Hepatocyte (in vitro differentiated cells): ENCODE results near the gene CMTR1. TPM values are rescaled to one million over a fixed set of nuclear protein-coding genes. Genes with fewer than 3 reads are reported as not detected.

Experiments used
- DNase-seq: peaks from one replicate; pipeline ENCODE4 v3.0.0-alpha.2; 2016; ENCODE audit warnings: low spot score
- H2AFZ ChIP-seq: fragments of 200-600 bp; sonication (generic); 2 replicates; pipeline ENCODE4 v1.6.0; 2016; ENCODE audit warnings: antibody characterized with exemption, mild to moderate bottlenecking
- H3K27ac ChIP-seq: fragments of 200-600 bp; sonication (generic); 2 replicates; pipeline ENCODE4 v1.5.1; 2016; ENCODE audit warnings: mild to moderate bottlenecking
- H3K27me3 ChIP-seq: fragments of 200-600 bp; sonication (generic); 2 replicates; pipeline ENCODE4 v1.6.1; 2016
- H3K36me3 ChIP-seq: fragments of 200-600 bp; sonication (generic); replicated peaks from 2 replicates; pipeline ENCODE4 v1.5.1; 2016; ENCODE audit warnings: low read depth; ENCODE audit not compliant: insufficient read depth
- H3K4me1 ChIP-seq: fragments of 200-600 bp; sonication (generic); 2 replicates; pipeline ENCODE4 v1.5.1; 2016; ENCODE audit warnings: mild to moderate bottlenecking, moderate library complexity; ENCODE audit not compliant: insufficient read depth
- H3K4me2 ChIP-seq: fragments of 200-600 bp; sonication (generic); 2 replicates; pipeline ENCODE4 v1.6.0; 2016
- H3K4me3 ChIP-seq: fragments of 200-600 bp; sonication (generic); 2 replicates; pipeline ENCODE4 v1.5.1; 2016; ENCODE audit warnings: mild to moderate bottlenecking
- H3K79me2 ChIP-seq: fragments of 200-600 bp; sonication (generic); 2 replicates; pipeline ENCODE4 v1.6.0; 2017; ENCODE audit warnings: mild to moderate bottlenecking
- H3K9me2 ChIP-seq: fragments of 200-600 bp; sonication (generic); replicated peaks from 2 replicates; pipeline ENCODE4 v1.6.0; 2017; ENCODE audit warnings: mild to moderate bottlenecking; ENCODE audit not compliant: insufficient read depth
- H3K9me3 ChIP-seq: fragments of 200-600 bp; sonication (generic); 2 replicates; pipeline ENCODE4 v1.5.1; 2016; ENCODE audit warnings: low read depth, mild to moderate bottlenecking
- H4K20me1 ChIP-seq: fragments of 200-600 bp; sonication (generic); 2 replicates; pipeline ENCODE4 v1.6.0; 2016; ENCODE audit warnings: mild to moderate bottlenecking; ENCODE audit not compliant: insufficient read depth, poor library complexity, severe bottlenecking
- EZH2 ChIP-seq: fragments of 200-600 bp; sonication (generic); IDR thresholded peaks from 2 replicates; pipeline ENCODE4 v1.6.1; 2016; ENCODE audit warnings: antibody characterized with exemption, mild to moderate bottlenecking, borderline replicate concordance
- EZH2phosphoT487 ChIP-seq: fragments of 200-600 bp; sonication (generic); IDR thresholded peaks from one replicate; pipeline ENCODE4 v1.6.1; 2018; ENCODE audit warnings: antibody characterized with exemption, mild to moderate bottlenecking, low read depth, moderate library complexity; ENCODE audit not compliant: unreplicated experiment, severe bottlenecking
- WGBS: methylation state at CpG from one replicate; pipeline ENCODE4 v1.1.6; 2016; ENCODE audit warnings: low lambda C conversion rate; ENCODE audit errors: missing lambda C conversion rate; 5-methylcytosine and 5-hydroxymethylcytosine counted together
- polyA plus RNA-seq: library from polyadenylated mRNA; unstranded; fragments of >200 nt; fragmentation: Nextera tagmentation; extraction: Ambion mirVana; gene quantifications from 2 replicates; pipeline ENCODE4 v1.2.1, GENCODE V29; 2016
- total RNA-seq: library from RNA; depleted of rRNA; stranded (reverse); fragments of >200 nt; gene quantifications from 2 replicates; pipeline ENCODE4 v1.2.3, GENCODE V29; 2014
- TF ChIP-seq, protein P1 (sequence below): fragments of 200-600 bp; sonication (generic); IDR thresholded peaks from 2 replicates; pipeline ENCODE4 v1.5.1; 2016; ENCODE audit warnings: antibody characterized with exemption, mild to moderate bottlenecking; ENCODE audit not compliant: poor library complexity

Gene CMTR1
- total and polyA plus RNA-seq, 2 experiments from 2014 or later, result 22.5 to 34.4 TPM

GRCh38 chr6:37480118-37480736 is 47.2 kb downstream of the CMTR1 start:
- 100% methylated on average over 1 of the region's 1 CpG for WGBS
- no peak for DNase-seq
- TF ChIP-seq EZH2, result no peak
- TF ChIP-seq, protein P1, sequence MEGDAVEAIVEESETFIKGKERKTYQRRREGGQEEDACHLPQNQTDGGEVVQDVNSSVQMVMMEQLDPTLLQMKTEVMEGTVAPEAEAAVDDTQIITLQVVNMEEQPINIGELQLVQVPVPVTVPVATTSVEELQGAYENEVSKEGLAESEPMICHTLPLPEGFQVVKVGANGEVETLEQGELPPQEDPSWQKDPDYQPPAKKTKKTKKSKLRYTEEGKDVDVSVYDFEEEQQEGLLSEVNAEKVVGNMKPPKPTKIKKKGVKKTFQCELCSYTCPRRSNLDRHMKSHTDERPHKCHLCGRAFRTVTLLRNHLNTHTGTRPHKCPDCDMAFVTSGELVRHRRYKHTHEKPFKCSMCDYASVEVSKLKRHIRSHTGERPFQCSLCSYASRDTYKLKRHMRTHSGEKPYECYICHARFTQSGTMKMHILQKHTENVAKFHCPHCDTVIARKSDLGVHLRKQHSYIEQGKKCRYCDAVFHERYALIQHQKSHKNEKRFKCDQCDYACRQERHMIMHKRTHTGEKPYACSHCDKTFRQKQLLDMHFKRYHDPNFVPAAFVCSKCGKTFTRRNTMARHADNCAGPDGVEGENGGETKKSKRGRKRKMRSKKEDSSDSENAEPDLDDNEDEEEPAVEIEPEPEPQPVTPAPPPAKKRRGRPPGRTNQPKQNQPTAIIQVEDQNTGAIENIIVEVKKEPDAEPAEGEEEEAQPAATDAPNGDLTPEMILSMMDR, result no peak
- TF ChIP-seq EZH2phosphoT487, result no peak
- H2AFZ ChIP-seq, result no peak overlapping the region
- no peaks in the 10 kb centered on the region for H3K9me2 ChIP-seq
- no peak overlapping the region for H3K27ac ChIP-seq
- no peak overlapping the region for H3K4me3 ChIP-seq
- H3K4me2 ChIP-seq, result no peak overlapping the region
- no peaks in the 10 kb centered on the region for H3K9me3 ChIP-seq
- H3K4me1 ChIP-seq, result no peaks in the 10 kb centered on the region
- H3K79me2 ChIP-seq, result no peaks in the 10 kb centered on the region
- no peaks in the 10 kb centered on the region for H3K27me3 ChIP-seq
- H3K36me3 ChIP-seq, result no peaks in the 10 kb centered on the region
- H4K20me1 ChIP-seq, result no peaks in the 10 kb centered on the region

GRCh38 chr6:37480951-37481534 is 48.0 kb downstream of the CMTR1 start:
- TF ChIP-seq EZH2phosphoT487, result no peak
- TF ChIP-seq, protein P1, result no peak
- TF ChIP-seq EZH2, result no peak
- Histone ChIP-seq H3K4me3 (no peak overlapping the region), H3K79me2 (no peaks in the 10 kb centered on the region), H3K27ac (no peak overlapping the region), H3K36me3 (no peaks in the 10 kb centered on the region), H3K9me2 (no peaks in the 10 kb centered on the region), H4K20me1 (no peaks in the 10 kb centered on the region), H2AFZ (no peak overlapping the region), H3K9me3 (no peaks in the 10 kb centered on the region), H3K4me2 (no peak overlapping the region), H3K4me1 (no peaks in the 10 kb centered on the region), H3K27me3 (no peaks in the 10 kb centered on the region)
- DNase-seq, result no peak
- WGBS, result 70% methylated on average over 7 of the region's 7 CpGs

DNA sequence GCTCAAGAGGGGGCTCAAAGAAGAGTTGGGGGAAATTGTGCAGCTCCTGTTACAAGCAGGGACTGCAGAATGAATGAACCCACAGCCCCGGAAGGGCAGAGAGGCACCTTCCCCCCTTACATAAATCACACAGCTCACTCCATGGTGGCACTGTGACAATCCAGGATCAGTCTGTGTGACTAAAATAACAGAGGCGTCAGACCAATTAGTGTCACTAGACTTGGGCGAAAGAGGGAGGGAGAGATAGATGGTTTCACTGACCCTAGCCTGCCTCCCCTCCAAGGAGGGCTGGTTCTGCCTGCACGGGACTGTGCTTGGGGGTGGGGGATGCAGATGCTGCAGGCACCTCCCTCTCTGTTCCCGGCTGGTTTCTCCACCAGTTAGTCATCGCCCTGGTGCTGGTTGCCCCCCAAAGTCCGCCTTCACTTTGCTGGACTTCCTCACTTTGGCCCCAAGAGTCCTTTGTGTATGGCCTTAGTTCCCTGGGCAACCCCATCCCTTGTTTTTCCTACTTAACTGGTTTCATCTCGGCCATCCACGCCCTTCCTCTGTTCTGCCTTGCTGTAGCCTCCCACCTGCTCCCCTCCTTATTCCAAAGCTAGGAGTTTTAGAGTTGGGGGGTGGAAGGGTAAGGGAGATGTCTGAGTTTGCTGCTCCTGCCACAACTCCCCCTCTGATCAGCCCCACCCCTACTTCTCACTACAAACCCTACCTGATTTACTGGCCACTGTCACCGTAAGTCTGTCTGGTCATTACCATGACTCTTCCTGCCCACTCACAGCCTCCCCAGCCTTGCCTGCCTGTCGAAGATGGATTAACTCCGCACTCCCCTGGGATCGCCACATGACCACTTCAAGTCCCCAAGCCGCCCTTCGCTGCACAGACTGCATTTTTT is 48.9 kb downstream of the CMTR1 start:
- 86% methylated on average over 15 of the region's 15 CpGs for WGBS
- no peak overlapping the region for H3K4me2 ChIP-seq
- DNase-seq, result no peak
- H3K4me3 ChIP-seq, result no peak overlapping the region
- H3K79me2 ChIP-seq, result no peaks in the 10 kb centered on the region
- H3K4me1 ChIP-seq, result no peaks in the 10 kb centered on the region
- H3K9me2 ChIP-seq, result no peaks in the 10 kb centered on the region
- H3K36me3 ChIP-seq, result no peaks in the 10 kb centered on the region
- no peak overlapping the region for H3K27ac ChIP-seq
- H4K20me1 ChIP-seq, result no peaks in the 10 kb centered on the region
- no peak overlapping the region for H2AFZ ChIP-seq
- TF ChIP-seq, protein P1, result no peak
- TF ChIP-seq EZH2phosphoT487 (no peak), EZH2 (no peak)
- H3K27me3 ChIP-seq, result no peaks in the 10 kb centered on the region
- no peaks in the 10 kb centered on the region for H3K9me3 ChIP-seq
